SK-N-SH (cell line): Measurements from ENCODE around the gene MINDY4.

Experiments
- CTCF ChIP-seq: fragments of 200-600 bp; sonication (generic); IDR thresholded peaks from 2 replicates; pipeline ENCODE4 v1.6.1; 2017; ENCODE audit warnings: antibody characterized with exemption, mild to moderate bottlenecking, moderate library complexity
- NRF1 ChIP-seq: IDR thresholded peaks from 2 replicates; pipeline ENCODE4 v1.6.1; 2012; ENCODE audit warnings: low read depth, mild to moderate bottlenecking, low read length
- POLR2AphosphoS5 ChIP-seq: IDR thresholded peaks from 2 replicates; pipeline ENCODE4 v1.6.1; 2012; ENCODE audit warnings: low read depth, low read length
- RAD21 ChIP-seq: IDR thresholded peaks from 2 replicates; pipeline ENCODE4 v1.6.1; 2012; ENCODE audit warnings: mild to moderate bottlenecking, low read length
- ZBTB33 ChIP-seq: IDR thresholded peaks from 2 replicates; pipeline ENCODE4 v1.4.0; 2012; ENCODE audit warnings: low read depth, borderline replicate concordance

- TF ChIP-seq CTCF, result no peak
- no peak for TF ChIP-seq POLR2AphosphoS5
- no peak for TF ChIP-seq NRF1
- no peak for TF ChIP-seq ZBTB33
- no peak for TF ChIP-seq RAD21
Observed at GRCh38 chr7:30729642-30730041, 41.6 kb upstream of the MINDY4 start.
